Hepatocyte (in vitro differentiated cells): ENCODE data around the gene ITGB8. TPM values are rescaled to one million over a fixed set of nuclear protein-coding genes. Genes with fewer than 3 reads are reported as not detected.

Experiments used
- DNase-seq: peaks from one replicate; pipeline ENCODE4 v3.0.0-alpha.2; 2016; ENCODE audit warnings: low spot score
- H2AFZ ChIP-seq: fragments of 200-600 bp; sonication (generic); 2 replicates; pipeline ENCODE4 v1.6.0; 2016; ENCODE audit warnings: antibody characterized with exemption, mild to moderate bottlenecking
- H3K27ac ChIP-seq: fragments of 200-600 bp; sonication (generic); 2 replicates; pipeline ENCODE4 v1.5.1; 2016; ENCODE audit warnings: mild to moderate bottlenecking
- H3K27me3 ChIP-seq: fragments of 200-600 bp; sonication (generic); 2 replicates; pipeline ENCODE4 v1.6.1; 2016
- H3K36me3 ChIP-seq: fragments of 200-600 bp; sonication (generic); replicated peaks from 2 replicates; pipeline ENCODE4 v1.5.1; 2016; ENCODE audit warnings: low read depth; ENCODE audit not compliant: insufficient read depth
- H3K4me1 ChIP-seq: fragments of 200-600 bp; sonication (generic); 2 replicates; pipeline ENCODE4 v1.5.1; 2016; ENCODE audit warnings: mild to moderate bottlenecking, moderate library complexity; ENCODE audit not compliant: insufficient read depth
- H3K4me2 ChIP-seq: fragments of 200-600 bp; sonication (generic); 2 replicates; pipeline ENCODE4 v1.6.0; 2016
- H3K4me3 ChIP-seq: fragments of 200-600 bp; sonication (generic); 2 replicates; pipeline ENCODE4 v1.5.1; 2016; ENCODE audit warnings: mild to moderate bottlenecking
- H3K79me2 ChIP-seq: fragments of 200-600 bp; sonication (generic); 2 replicates; pipeline ENCODE4 v1.6.0; 2017; ENCODE audit warnings: mild to moderate bottlenecking
- H3K9me2 ChIP-seq: fragments of 200-600 bp; sonication (generic); replicated peaks from 2 replicates; pipeline ENCODE4 v1.6.0; 2017; ENCODE audit warnings: mild to moderate bottlenecking; ENCODE audit not compliant: insufficient read depth
- H3K9me3 ChIP-seq: fragments of 200-600 bp; sonication (generic); 2 replicates; pipeline ENCODE4 v1.5.1; 2016; ENCODE audit warnings: low read depth, mild to moderate bottlenecking
- H4K20me1 ChIP-seq: fragments of 200-600 bp; sonication (generic); 2 replicates; pipeline ENCODE4 v1.6.0; 2016; ENCODE audit warnings: mild to moderate bottlenecking; ENCODE audit not compliant: insufficient read depth, poor library complexity, severe bottlenecking
- CTCF ChIP-seq: fragments of 200-600 bp; sonication (generic); IDR thresholded peaks from 2 replicates; pipeline ENCODE4 v1.5.1; 2016; ENCODE audit warnings: antibody characterized with exemption, mild to moderate bottlenecking; ENCODE audit not compliant: poor library complexity
- EZH2 ChIP-seq: fragments of 200-600 bp; sonication (generic); IDR thresholded peaks from 2 replicates; pipeline ENCODE4 v1.6.1; 2016; ENCODE audit warnings: antibody characterized with exemption, mild to moderate bottlenecking, borderline replicate concordance
- EZH2phosphoT487 ChIP-seq: fragments of 200-600 bp; sonication (generic); IDR thresholded peaks from one replicate; pipeline ENCODE4 v1.6.1; 2018; ENCODE audit warnings: antibody characterized with exemption, mild to moderate bottlenecking, low read depth, moderate library complexity; ENCODE audit not compliant: unreplicated experiment, severe bottlenecking
- WGBS: methylation state at CpG from one replicate; pipeline ENCODE4 v1.1.6; 2016; ENCODE audit warnings: low lambda C conversion rate; ENCODE audit errors: missing lambda C conversion rate; 5-methylcytosine and 5-hydroxymethylcytosine counted together
- polyA plus RNA-seq: library from polyadenylated mRNA; unstranded; fragments of >200 nt; fragmentation: Nextera tagmentation; extraction: Ambion mirVana; gene quantifications from 2 replicates; pipeline ENCODE4 v1.2.1, GENCODE V29; 2016
- total RNA-seq: library from RNA; depleted of rRNA; stranded (reverse); fragments of >200 nt; gene quantifications from 2 replicates; pipeline ENCODE4 v1.2.3, GENCODE V29; 2014

ITGB8 gene
- total and polyA plus RNA-seq, 2 experiments from 2014 or later: 7.2 to 37.0 TPM

- WGBS: 81% methylated on average over 2 of the region's 2 CpGs
- Histone ChIP-seq H3K79me2 (no peaks in the 10 kb centered on the region), H3K27me3 (no peaks in the 10 kb centered on the region), H3K4me2 (no peak overlapping the region), H3K4me1 (no peaks in the 10 kb centered on the region), H4K20me1 (no peaks in the 10 kb centered on the region), H3K36me3 (no peaks in the 10 kb centered on the region), H2AFZ (no peak overlapping the region), H3K27ac (peak overlapping the region; percentile 35), H3K4me3 (no peak overlapping the region), H3K9me3 (no peaks in the 10 kb centered on the region), H3K9me2 (no peaks in the 10 kb centered on the region)
- TF ChIP-seq EZH2phosphoT487 (no peak), CTCF (no peak), EZH2 (no peak)
- no peak for DNase-seq
Measured at GRCh38 chr7:20450536-20450935, 119.8 kb downstream of the ITGB8 start.

- Histone ChIP-seq H3K27ac (no peak overlapping the region), H4K20me1 (no peaks in the 10 kb centered on the region), H2AFZ (no peak overlapping the region), H3K27me3 (no peaks in the 10 kb centered on the region), H3K4me3 (no peak overlapping the region), H3K79me2 (no peaks in the 10 kb centered on the region), H3K4me2 (no peak overlapping the region), H3K9me3 (no peaks in the 10 kb centered on the region), H3K9me2 (no peaks in the 10 kb centered on the region), H3K36me3 (no peaks in the 10 kb centered on the region), H3K4me1 (no peaks in the 10 kb centered on the region)
- no peak for TF ChIP-seq EZH2
- TF ChIP-seq CTCF: no peak
- TF ChIP-seq EZH2phosphoT487: no peak
- no peak for DNase-seq
- WGBS: 85% methylated on average over 4 of the region's 4 CpGs
Measured at GRCh38 chr7:20454202-20454601, 123.5 kb downstream of the ITGB8 start.

- Histone ChIP-seq H3K4me2 (no peak overlapping the region), H2AFZ (no peak overlapping the region), H3K27ac (peak overlapping the region; percentile 21), H3K9me3 (no peaks in the 10 kb centered on the region), H3K9me2 (no peaks in the 10 kb centered on the region), H3K4me1 (no peaks in the 10 kb centered on the region), H3K36me3 (no peaks in the 10 kb centered on the region), H4K20me1 (no peaks in the 10 kb centered on the region), H3K27me3 (no peaks in the 10 kb centered on the region), H3K4me3 (no peak overlapping the region), H3K79me2 (no peaks in the 10 kb centered on the region)
- DNase-seq: no peak
- TF ChIP-seq EZH2phosphoT487: no peak
- no peak for TF ChIP-seq EZH2
- no peak for TF ChIP-seq CTCF
Measured at GRCh38 chr7:20456701-20457100, 126.0 kb downstream of the ITGB8 start.

DNA sequence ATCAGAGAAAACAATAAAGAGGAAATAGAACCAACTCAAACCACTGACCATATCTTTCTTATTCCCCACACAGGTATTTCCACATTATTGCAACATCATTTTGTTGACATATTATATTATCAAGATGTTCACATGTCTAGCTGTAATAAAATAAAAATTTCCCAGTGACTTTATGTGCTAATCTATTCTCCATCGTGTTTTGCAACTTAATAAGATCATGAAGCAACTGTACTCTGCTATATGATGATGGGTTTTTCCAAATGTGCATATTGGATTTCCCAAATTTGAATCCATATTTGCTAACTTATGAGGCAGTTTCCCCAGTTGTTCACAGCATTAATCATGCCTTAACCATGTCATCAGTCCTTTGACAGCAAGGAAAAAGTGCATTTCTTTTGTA, 127.8 kb downstream of the ITGB8 start:
- Histone ChIP-seq H3K9me3 (no peaks in the 10 kb centered on the region), H3K4me3 (no peak overlapping the region), H3K27me3 (no peaks in the 10 kb centered on the region), H3K4me2 (no peak overlapping the region), H2AFZ (no peak overlapping the region), H3K27ac (no peak overlapping the region), H3K36me3 (no peaks in the 10 kb centered on the region), H4K20me1 (no peaks in the 10 kb centered on the region), H3K9me2 (no peaks in the 10 kb centered on the region), H3K79me2 (no peaks in the 10 kb centered on the region), H3K4me1 (no peaks in the 10 kb centered on the region)
- 69% methylated on average over 1 of the region's 1 CpG for WGBS
- DNase-seq: no peak
- no peak for TF ChIP-seq EZH2phosphoT487
- TF ChIP-seq CTCF: no peak
- no peak for TF ChIP-seq EZH2
